Smooth muscle cell (in vitro differentiated cells): ENCODE measurements around the gene PHB1. TPM values are rescaled to one million over a fixed set of nuclear protein-coding genes. Genes with fewer than 3 reads are reported as not detected.
A peak's percentile ranks its signal among the peaks of the same experiment; 100 is the strongest.

Experiments used
- DNase-seq: peaks from one replicate; lab custom pipeline; 2025; ENCODE audit not compliant: unreplicated experiment; lab: John Stamatoyannopoulos, UW
- H2AFZ ChIP-seq: fragments of 200-600 bp; sonication (generic); 2 replicates; pipeline ENCODE4 v1.6.0; 2016; ENCODE audit warnings: antibody characterized with exemption, low read depth, mild to moderate bottlenecking
- H3F3A ChIP-seq: fragments of 200-600 bp; sonication (generic); 2 replicates; pipeline ENCODE4 v1.6.0; 2017; ENCODE audit warnings: antibody characterized with exemption, low read depth
- H3K27ac ChIP-seq: fragments of 200-600 bp; sonication (generic); 2 replicates; pipeline ENCODE4 v1.5.1; 2016; ENCODE audit warnings: low read depth, mild to moderate bottlenecking
- H3K27me3 ChIP-seq: fragments of 200-600 bp; sonication (generic); 2 replicates; pipeline ENCODE4 v1.6.1; 2016; ENCODE audit warnings: low read depth, mild to moderate bottlenecking
- H3K36me3 ChIP-seq: fragments of 200-600 bp; sonication (generic); 2 replicates; pipeline ENCODE4 v1.5.1; 2016; ENCODE audit warnings: low read depth
- H3K4me1 ChIP-seq: fragments of 200-600 bp; sonication (generic); 2 replicates; pipeline ENCODE4 v1.5.1; 2016; ENCODE audit warnings: low read depth
- H3K4me2 ChIP-seq: fragments of 200-600 bp; sonication (generic); 2 replicates; pipeline ENCODE4 v1.6.0; 2016; ENCODE audit warnings: mild to moderate bottlenecking
- H3K4me3 ChIP-seq: fragments of 200-600 bp; sonication (generic); 2 replicates; pipeline ENCODE4 v1.5.1; 2016; ENCODE audit warnings: mild to moderate bottlenecking
- H3K79me2 ChIP-seq: fragments of 200-600 bp; sonication (generic); 2 replicates; pipeline ENCODE4 v1.6.0; 2016; ENCODE audit warnings: low read depth, mild to moderate bottlenecking
- H3K9ac ChIP-seq: fragments of 200-600 bp; sonication (generic); 2 replicates; pipeline ENCODE4 v1.6.0; 2016; ENCODE audit warnings: low read depth
- H3K9me3 ChIP-seq: fragments of 200-600 bp; sonication (generic); replicated peaks from 2 replicates; pipeline ENCODE4 v1.5.1; 2016; ENCODE audit warnings: low read depth
- H4K20me1 ChIP-seq: fragments of 200-600 bp; sonication (generic); 2 replicates; pipeline ENCODE4 v1.6.0; 2016; ENCODE audit warnings: low read depth
- CTCF ChIP-seq: fragments of 200-600 bp; sonication (generic); IDR thresholded peaks from 2 replicates; pipeline ENCODE4 v1.5.1; 2017; ENCODE audit warnings: borderline replicate concordance, mild to moderate bottlenecking, antibody characterized with exemption; ENCODE audit not compliant: insufficient read depth, poor library complexity, severe bottlenecking
- WGBS: methylation state at CpG from one replicate; pipeline ENCODE4 v1.1.7; 2016; ENCODE audit warnings: low lambda C conversion rate; 5-methylcytosine and 5-hydroxymethylcytosine counted together
- polyA plus RNA-seq: library from polyadenylated mRNA; unstranded; fragments of >200 nt; fragmentation: Nextera tagmentation; extraction: Ambion mirVana; gene quantifications from 2 replicates; pipeline ENCODE4 v1.2.1, GENCODE V29; 2016
- total RNA-seq: library from RNA; depleted of rRNA; stranded (reverse); fragments of >200 nt; gene quantifications from 2 replicates; pipeline ENCODE4 v1.2.3, GENCODE V29; 2014

Gene PHB1
- total RNA-seq (80.8 and 90.1 TPM in 2 replicates), polyA plus RNA-seq (181 and 184 TPM in 2 replicates)

GRCh38 chr17:49414622-49415350, at the start of gene PHB1:
Gene PHB1, minus strand, starts transcription at chr17:49414882. Its CDS starts 1,618 bp downstream, at chr17:49413264.
- 2% methylated on average over 30 of the region's 30 CpGs for WGBS

GRCh38 chr17:49464049-49464448, 49.4 kb upstream of the PHB1 start:
- H3K36me3 ChIP-seq: no peaks in the 10 kb centered on the region
- WGBS: 67% methylated on average over 2 of the region's 2 CpGs

More at GRCh38 chr17:49414622-49415350, at the start of gene PHB1:
- H3K79me2 ChIP-seq: peaks cover 20% of the 10 kb centered on the region
- H3K4me1 ChIP-seq: peaks cover 7% of the 10 kb centered on the region
- peak; percentile 73 for DNase-seq
- no peaks in the 10 kb centered on the region for H3F3A ChIP-seq
- no peak for TF ChIP-seq CTCF
- H3K36me3 ChIP-seq: no peaks in the 10 kb centered on the region
- H4K20me1 ChIP-seq: no peaks in the 10 kb centered on the region
- peak within 1 kb of the TSS; percentile 91 for H2AFZ ChIP-seq
- H3K27ac ChIP-seq: no peak within 1 kb of the TSS
- peak within 1 kb of the TSS; percentile 76 for H3K9ac ChIP-seq
- H3K4me2 ChIP-seq: peak within 1 kb of the TSS; percentile 88
- H3K9me3 ChIP-seq: no peaks in the 10 kb centered on the region
- H3K27me3 ChIP-seq: no peaks in the 10 kb centered on the region
- peak within 1 kb of the TSS; percentile 88 for H3K4me3 ChIP-seq

GRCh38 chr17:49461580-49461979, 46.9 kb upstream of the PHB1 start:
- no peak for DNase-seq
- H3F3A ChIP-seq: no peaks in the 10 kb centered on the region
- no peaks in the 10 kb centered on the region for H3K36me3 ChIP-seq
- no peak overlapping the region for H3K9ac ChIP-seq
- H3K4me2 ChIP-seq: no peak overlapping the region
- no peaks in the 10 kb centered on the region for H3K79me2 ChIP-seq
- H3K4me1 ChIP-seq: no peaks in the 10 kb centered on the region
- H4K20me1 ChIP-seq: no peaks in the 10 kb centered on the region
- TF ChIP-seq CTCF: no peak
- H3K4me3 ChIP-seq: no peak overlapping the region
- no peak overlapping the region for H2AFZ ChIP-seq
- H3K27me3 ChIP-seq: no peaks in the 10 kb centered on the region
- 86% methylated on average over 2 of the region's 2 CpGs for WGBS
- no peak overlapping the region for H3K27ac ChIP-seq
- no peaks in the 10 kb centered on the region for H3K9me3 ChIP-seq

More at GRCh38 chr17:49464049-49464448, 49.4 kb upstream of the PHB1 start:
- Histone ChIP-seq H3K4me3 (no peak overlapping the region), H3K9ac (no peak overlapping the region), H2AFZ (no peak overlapping the region), H4K20me1 (no peaks in the 10 kb centered on the region), H3K27ac (no peak overlapping the region), H3K79me2 (no peaks in the 10 kb centered on the region), H3K4me1 (no peaks in the 10 kb centered on the region), H3K4me2 (no peak overlapping the region), H3F3A (no peaks in the 10 kb centered on the region), H3K9me3 (no peaks in the 10 kb centered on the region), H3K27me3 (no peaks in the 10 kb centered on the region)
- TF ChIP-seq CTCF: no peak
- DNase-seq: no peak

- Histone ChIP-seq H3K9ac (no peak overlapping the region), H3K79me2 (no peaks in the 10 kb centered on the region)
Observed at GRCh38 chr17:49460401-49460800, 45.7 kb upstream of the PHB1 start.

More at GRCh38 chr17:49460401-49460800, 45.7 kb upstream of the PHB1 start:
- no peak overlapping the region for H3K4me3 ChIP-seq
- H3K27ac ChIP-seq: no peak overlapping the region
- no peak for DNase-seq
- 77% methylated on average over 7 of the region's 7 CpGs for WGBS
- no peak overlapping the region for H2AFZ ChIP-seq
- H3K36me3 ChIP-seq: no peaks in the 10 kb centered on the region
- peaks cover 3% of the 10 kb centered on the region for H3F3A ChIP-seq
- H3K9me3 ChIP-seq: no peaks in the 10 kb centered on the region
- no peaks in the 10 kb centered on the region for H3K4me1 ChIP-seq
- H4K20me1 ChIP-seq: no peaks in the 10 kb centered on the region
- no peaks in the 10 kb centered on the region for H3K27me3 ChIP-seq
- TF ChIP-seq CTCF: no peak
- H3K4me2 ChIP-seq: no peak overlapping the region
